Right ventricle myocardium inferior (tissue), 1 donor: ENCODE data around the gene CEP152. TPM values are rescaled to one million over a fixed set of nuclear protein-coding genes. Genes with fewer than 3 reads are reported as not detected.

Experiments
- total RNA-seq: library from RNA; stranded (reverse); fragmentation: NEBNext Ultra II Directional; extraction: Animal tissue kit (Norgen Biotek cat#: 25700); gene quantifications from one replicate; pipeline ENCODE4 v1.2.1, GENCODE V29; 2021
- donor health status: DM: no; HTN: yes; CAD: no; lungs with severe emphysema.

The CEP152 gene
- total RNA-seq, 1 donor from 2014 or later: 1.4 TPM

Other genes starting within 250 kb of the CEP152 start
- 41.0 TPM for gene FBN1, start 165.4 kb downstream of the CEP152 start, total RNA-seq
- 201 TPM for gene EID1, start 67.1 kb upstream of the CEP152 start, total RNA-seq
- 1.5 TPM for gene SHC4, start 152.8 kb upstream of the CEP152 start, total RNA-seq
- 34.2 TPM for gene SECISBP2L, start 235.4 kb upstream of the CEP152 start, total RNA-seq